Measurements from ENCODE around the gene JAG1. TPM values are rescaled to one million over a fixed set of nuclear protein-coding genes. Genes with fewer than 3 reads are reported as not detected.

Gene JAG1
- total and polyA plus RNA-seq, 4 donors = 22.4 to 226 (median 150) TPM

- Histone ChIP-seq H3K27me3 (ENCODE audit: control insufficient read depth in 1 of 2, insufficient read depth in 2 of 2, low read length in 1 of 2) (no peaks in the 10 kb centered on the region), H3K36me3 (ENCODE audit: control insufficient read depth in 1 of 2, insufficient read depth in 2 of 2, low read length in 1 of 2) (no peaks in the 10 kb centered on the region), H3K27ac (ENCODE audit: low read depth in 1 of 2, low read length in 2 of 2) (peak overlapping the region; percentile 61 to 78), H3K4me1 (ENCODE audit: control insufficient read depth in 1 of 2, insufficient read depth in 2 of 2, low read length in 2 of 2) (peaks cover 0 to 2% of the 10 kb centered on the region in 2 donors), H3K4me3 (ENCODE audit: low read length in 2 of 2) (peak overlapping the region; percentile 93 to 97), H3K9me3 (ENCODE audit: control insufficient read depth, low read length) (no peaks in the 10 kb centered on the region)
- 0% methylated on average over 63 to 73 of the region's 73 CpGs for WGBS, 2 donors
- ATAC-seq (ENCODE audit: low FRiP score) (no peak), DNase-seq (peak; percentile 57 to 85)
- intact Hi-C loops (cut with DNase I) = loop anchor here (5.0 to 10.0 kb wide), 6 partner anchors 36 to 871 kb away; no protein-coding TSS in a partner anchor
Measured at GRCh38 chr20:10673176-10673841, 490 bp downstream of the JAG1 start.

DNA sequence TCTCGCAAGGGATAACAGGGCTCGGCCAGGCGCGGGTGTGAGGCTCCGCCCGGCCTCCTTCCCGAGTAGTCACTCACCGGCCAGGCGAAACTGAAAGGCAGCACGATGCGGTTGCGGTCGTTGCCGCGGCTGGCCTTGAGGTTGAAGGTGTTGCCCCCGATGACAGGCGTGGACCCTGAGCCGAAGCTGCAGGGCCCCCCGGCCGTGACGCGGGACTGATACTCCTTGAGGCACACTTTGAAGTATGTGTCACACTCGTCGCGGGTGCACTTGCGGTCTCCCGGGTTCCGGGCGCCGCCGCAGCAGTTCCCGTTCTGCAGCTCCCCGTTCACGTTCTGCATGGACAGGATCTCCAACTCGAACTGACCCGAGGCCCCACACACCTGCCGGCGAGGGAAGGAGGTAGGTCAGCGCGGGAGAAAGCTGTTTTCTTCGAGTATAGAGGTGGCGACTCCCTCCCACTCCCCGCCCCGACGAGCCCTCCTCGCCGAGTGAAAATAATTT is 1.1 kb downstream of the JAG1 start:
- peak overlapping the region; percentile 93 to 97 for H3K4me3 ChIP-seq (ENCODE audit: low read length in 2 of 2)
- intact Hi-C loops (cut with DNase I) = loop anchor here (5.0 to 10.0 kb wide), 6 partner anchors 35 to 872 kb away; no protein-coding TSS in a partner anchor
- 0 to 1% methylated on average over 47 of the region's 47 CpGs for WGBS, 2 donors
- no peaks in the 10 kb centered on the region for H3K27me3 ChIP-seq (ENCODE audit: control insufficient read depth in 1 of 2, insufficient read depth in 2 of 2, low read length in 1 of 2)
- H3K36me3 ChIP-seq (ENCODE audit: control insufficient read depth in 1 of 2, insufficient read depth in 2 of 2, low read length in 1 of 2) = no peaks in the 10 kb centered on the region
- no peak for ATAC-seq (ENCODE audit: low FRiP score)
- no peaks in the 10 kb centered on the region for H3K9me3 ChIP-seq (ENCODE audit: control insufficient read depth, low read length)
- H3K27ac ChIP-seq (ENCODE audit: low read depth in 1 of 2, low read length in 2 of 2) = peak overlapping the region; percentile 61 to 78
- DNase-seq = peak; percentile 78 to 88
- H3K4me1 ChIP-seq (ENCODE audit: control insufficient read depth in 1 of 2, insufficient read depth in 2 of 2, low read length in 2 of 2) = peaks cover 0 to 2% of the 10 kb centered on the region in 2 donors

DNA sequence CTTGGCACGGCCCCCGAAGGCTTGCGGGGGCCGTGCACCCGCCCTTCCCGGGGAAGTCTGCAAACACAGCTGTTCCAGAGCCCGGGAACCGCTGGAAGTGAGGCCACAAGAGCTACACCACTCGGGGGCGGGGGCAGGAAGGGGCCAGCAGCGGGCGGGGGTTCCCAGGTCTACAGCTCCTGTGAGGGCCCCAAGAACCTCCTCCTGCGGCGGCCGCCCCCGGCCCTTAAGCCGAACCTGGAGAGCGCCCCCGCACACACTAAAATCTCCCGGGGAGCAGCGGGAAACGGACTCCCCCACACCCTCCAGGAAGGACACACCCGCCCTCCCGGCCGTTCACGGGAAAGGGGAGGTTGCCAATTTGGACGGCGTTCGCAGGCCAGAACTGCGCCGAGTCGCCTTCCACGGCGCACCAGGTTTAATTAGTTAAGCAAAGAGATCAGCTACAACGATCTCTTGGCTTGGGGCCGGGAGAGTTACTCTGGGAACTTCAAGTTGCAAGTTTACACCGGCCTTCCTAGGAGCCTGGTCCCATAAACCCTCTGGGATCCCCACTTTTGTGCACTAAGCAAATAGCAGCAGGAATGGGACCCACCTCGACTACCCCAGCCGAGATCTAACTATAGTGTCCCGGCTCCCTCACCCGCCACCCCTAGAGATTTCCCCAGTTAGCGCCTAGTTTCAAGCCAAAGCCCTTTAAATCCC is 1.7 kb downstream of the JAG1 start:
- no peaks in the 10 kb centered on the region for H3K27me3 ChIP-seq (ENCODE audit: control insufficient read depth in 1 of 2, insufficient read depth in 2 of 2, low read length in 1 of 2)
- intact Hi-C loops (cut with DNase I) = loop anchor here (5.0 to 10.0 kb wide), 6 partner anchors 35 to 873 kb away; no protein-coding TSS in a partner anchor
- H3K9me3 ChIP-seq (ENCODE audit: control insufficient read depth, low read length) = no peaks in the 10 kb centered on the region
- peak overlapping the region; percentile 16 to 78 for H3K27ac ChIP-seq (ENCODE audit: low read depth in 1 of 2, low read length in 2 of 2)
- no peaks in the 10 kb centered on the region for H3K36me3 ChIP-seq (ENCODE audit: control insufficient read depth in 1 of 2, insufficient read depth in 2 of 2, low read length in 1 of 2)
- peak overlapping the region; percentile 93 to 97 for H3K4me3 ChIP-seq (ENCODE audit: low read length in 2 of 2)
- ATAC-seq (ENCODE audit: low FRiP score) (peak; percentile 46), DNase-seq (peak in 1 of 2 donors; percentile 88)
- WGBS, 2 donors = 0 to 1% methylated on average over 41 to 42 of the region's 42 CpGs
- H3K4me1 ChIP-seq (ENCODE audit: control insufficient read depth in 1 of 2, insufficient read depth in 2 of 2, low read length in 2 of 2) = peaks cover 0 to 2% of the 10 kb centered on the region in 2 donors

- DNase-seq (peak; percentile 92), ATAC-seq (ENCODE audit: low FRiP score) (peak; percentile 76)
- Histone ChIP-seq H3K9me3 (ENCODE audit: control insufficient read depth, low read length) (no peaks in the 10 kb centered on the region), H3K4me1 (ENCODE audit: control insufficient read depth in 1 of 2, insufficient read depth in 2 of 2, low read length in 2 of 2) (peaks cover 0 to 2% of the 10 kb centered on the region in 2 donors), H3K27ac (ENCODE audit: low read depth in 1 of 2, low read length in 2 of 2) (peak overlapping the region; percentile 16 to 85), H3K27me3 (ENCODE audit: control insufficient read depth in 1 of 2, insufficient read depth in 2 of 2, low read length in 1 of 2) (no peaks in the 10 kb centered on the region), H3K36me3 (ENCODE audit: control insufficient read depth in 1 of 2, insufficient read depth in 2 of 2, low read length in 1 of 2) (no peaks in the 10 kb centered on the region), H3K4me3 (ENCODE audit: low read length in 2 of 2) (peak overlapping the region; percentile 93 to 97)
- intact Hi-C loops (cut with DNase I) = loop anchor here (5.0 to 10.0 kb wide), 6 partner anchors 34 to 873 kb away; no protein-coding TSS in a partner anchor
- WGBS, 2 donors = 0 to 2% methylated on average over 13 of the region's 13 CpGs
Measured at GRCh38 chr20:10671221-10671918, 2.4 kb downstream of the JAG1 start.

GRCh38 chr20:10670501-10671220 is 3.1 kb downstream of the JAG1 start:
- Histone ChIP-seq H3K4me1 (ENCODE audit: control insufficient read depth in 1 of 2, insufficient read depth in 2 of 2, low read length in 2 of 2) (peaks cover 2% of the 10 kb centered on the region in 2 donors), H3K9me3 (ENCODE audit: control insufficient read depth, low read length) (no peaks in the 10 kb centered on the region), H3K36me3 (ENCODE audit: control insufficient read depth in 1 of 2, insufficient read depth in 2 of 2, low read length in 1 of 2) (no peaks in the 10 kb centered on the region), H3K4me3 (ENCODE audit: low read length in 2 of 2) (peak overlapping the region; percentile 87 to 97), H3K27me3 (ENCODE audit: control insufficient read depth in 1 of 2, insufficient read depth in 2 of 2, low read length in 1 of 2) (no peaks in the 10 kb centered on the region), H3K27ac (ENCODE audit: low read depth in 1 of 2, low read length in 2 of 2) (peak overlapping the region; percentile 8 to 85)
- DNase-seq = no peak
- 2 to 5% methylated on average over 18 of the region's 18 CpGs for WGBS, 2 donors
- no peak for ATAC-seq (ENCODE audit: low FRiP score)
- intact Hi-C loops (cut with DNase I) = loop anchor here (5.0 to 10.0 kb wide), 6 partner anchors 33 to 874 kb away; no protein-coding TSS in a partner anchor

GRCh38 chr20:10669843-10670446 is 3.9 kb downstream of the JAG1 start:
- 3 to 6% methylated on average over 6 of the region's 6 CpGs for whole genome bisulfite sequencing, 2 donors
- ATAC-seq (ENCODE audit: low FRiP score) = no peak
- no peaks in the 10 kb centered on the region for H3K9me3 ChIP-seq (ENCODE audit: control insufficient read depth, low read length)
- H3K27ac ChIP-seq (ENCODE audit: low read depth in 1 of 2, low read length in 2 of 2) = peak overlapping the region in 1 of 2 donors; percentile 47
- peak overlapping the region; percentile 87 to 97 for H3K4me3 ChIP-seq (ENCODE audit: low read length in 2 of 2)
- peaks cover 0 to 2% of the 10 kb centered on the region in 2 donors for H3K4me1 ChIP-seq (ENCODE audit: control insufficient read depth in 1 of 2, insufficient read depth in 2 of 2, low read length in 2 of 2)
- intact Hi-C loops (cut with DNase I) = loop anchor here (5.0 to 10.0 kb wide), 7 partner anchors 33 to 875 kb away; no protein-coding TSS in a partner anchor
- no peaks in the 10 kb centered on the region for H3K36me3 ChIP-seq (ENCODE audit: control insufficient read depth in 1 of 2, insufficient read depth in 2 of 2, low read length in 1 of 2)
- no peak for DNase-seq
- no peaks in the 10 kb centered on the region for H3K27me3 ChIP-seq (ENCODE audit: control insufficient read depth in 1 of 2, insufficient read depth in 2 of 2, low read length in 1 of 2)

GRCh38 chr20:10668677-10669368 is 5.0 kb downstream of the JAG1 start:
- ATAC-seq (ENCODE audit: low FRiP score) (no peak), DNase-seq (no peak)
- Histone ChIP-seq H3K9me3 (ENCODE audit: control insufficient read depth, low read length) (no peaks in the 10 kb centered on the region), H3K27ac (ENCODE audit: low read depth in 1 of 2, low read length in 2 of 2) (peak overlapping the region in 1 of 2 donors; percentile 64), H3K36me3 (ENCODE audit: control insufficient read depth in 1 of 2, insufficient read depth in 2 of 2, low read length in 1 of 2) (no peaks in the 10 kb centered on the region), H3K27me3 (ENCODE audit: control insufficient read depth in 1 of 2, insufficient read depth in 2 of 2, low read length in 1 of 2) (no peaks in the 10 kb centered on the region), H3K4me1 (ENCODE audit: control insufficient read depth in 1 of 2, insufficient read depth in 2 of 2, low read length in 2 of 2) (peaks cover 2 to 6% of the 10 kb centered on the region in 2 donors), H3K4me3 (ENCODE audit: low read length in 2 of 2) (peak overlapping the region in 1 of 2 donors; percentile 97)
- WGBS, 2 donors = 5 to 9% methylated on average over 7 of the region's 7 CpGs
- intact Hi-C loops (cut with DNase I) = loop anchor here in 1 of 2 donors (5.0 kb wide), 2 partner anchors 112 to 202 kb away; no protein-coding TSS in a partner anchor
